H7 (cell line): ENCODE measurements around the gene CASP3. TPM values are rescaled to one million over a fixed set of nuclear protein-coding genes. Genes with fewer than 3 reads are reported as not detected.
"Not testable (repeated sequence)": the region's sequence is repeated elsewhere in the genome, so short reads cannot be mapped to it uniquely, and the experiment has no call there.

Experiments used
- DNase-seq: peaks from one replicate; pipeline ENCODE4 v3.0.0; 2012
- H3K27me3 ChIP-seq: 2 replicates; pipeline ENCODE4 v1.6.0; 2011; ENCODE audit warnings: mild to moderate bottlenecking, low read length; ENCODE audit not compliant: control insufficient read depth, insufficient read depth
- H3K36me3 ChIP-seq: replicated peaks from 2 replicates; pipeline ENCODE4 v1.5.1; 2011; ENCODE audit warnings: low read length; ENCODE audit not compliant: control insufficient read depth, insufficient read depth
- H3K4me3 ChIP-seq: 2 replicates; pipeline ENCODE4 v1.5.1; 2011; ENCODE audit warnings: low read depth, mild to moderate bottlenecking, control low read depth, low read length, moderate library complexity; ENCODE audit not compliant: insufficient read depth
- total RNA-seq: library from RNA; depleted of rRNA; stranded (reverse); fragments of >200 nt; shearing (Covaris generic); gene quantifications from 2 replicates; pipeline ENCODE4 v1.2.3, GENCODE V29; 2014

CASP3 gene
- total RNA-seq, 1 experiment from 2014 or later: 131 TPM

DNA sequence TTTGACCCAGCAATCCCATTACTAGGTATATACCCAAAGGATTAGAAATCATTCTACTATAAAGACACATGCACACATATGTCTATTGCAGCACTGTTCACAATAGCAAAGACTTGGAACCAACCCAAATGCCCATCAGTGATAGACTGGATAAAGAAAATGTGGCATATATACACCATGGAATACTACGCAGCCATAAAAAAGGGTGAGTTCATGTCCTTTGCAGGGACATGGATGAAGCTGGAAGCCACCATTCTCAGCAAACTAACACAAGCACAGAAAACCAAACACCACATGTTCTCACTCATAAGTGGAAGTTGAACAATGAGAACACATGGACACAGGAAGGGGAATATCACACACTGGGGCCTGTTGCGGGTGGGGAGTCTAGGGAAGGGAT lies 41.8 kb downstream of the CASP3 start:
- not testable (repeated sequence) for H3K36me3 ChIP-seq, DNase-seq, H3K4me3 ChIP-seq, H3K27me3 ChIP-seq

DNA sequence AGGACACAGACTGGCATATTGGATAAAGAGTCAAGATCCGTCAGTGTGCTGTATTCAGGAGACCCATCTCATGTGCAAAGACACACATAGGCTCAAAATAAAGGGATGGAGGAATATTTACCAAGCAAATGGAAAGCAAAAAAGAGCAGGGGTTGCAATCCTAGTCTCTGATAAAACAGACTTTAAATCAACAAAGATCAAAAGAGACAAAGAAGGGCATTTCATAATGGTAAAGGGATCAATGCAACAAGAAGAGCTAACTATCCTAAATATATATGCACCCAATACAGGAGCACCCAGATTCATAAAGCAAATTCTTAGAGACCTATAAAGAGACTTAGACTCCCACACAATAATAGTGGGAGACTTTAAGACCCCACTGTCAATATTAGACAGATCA lies 46.4 kb downstream of the CASP3 start:
- not testable (repeated sequence) for H3K4me3 ChIP-seq, H3K36me3 ChIP-seq, H3K27me3 ChIP-seq, DNase-seq

- DNase-seq, H3K27me3 ChIP-seq, H3K4me3 ChIP-seq, H3K36me3 ChIP-seq: not testable (repeated sequence)
Measured at GRCh38 chr4:184600982-184601381, 48.3 kb downstream of the CASP3 start.

DNA sequence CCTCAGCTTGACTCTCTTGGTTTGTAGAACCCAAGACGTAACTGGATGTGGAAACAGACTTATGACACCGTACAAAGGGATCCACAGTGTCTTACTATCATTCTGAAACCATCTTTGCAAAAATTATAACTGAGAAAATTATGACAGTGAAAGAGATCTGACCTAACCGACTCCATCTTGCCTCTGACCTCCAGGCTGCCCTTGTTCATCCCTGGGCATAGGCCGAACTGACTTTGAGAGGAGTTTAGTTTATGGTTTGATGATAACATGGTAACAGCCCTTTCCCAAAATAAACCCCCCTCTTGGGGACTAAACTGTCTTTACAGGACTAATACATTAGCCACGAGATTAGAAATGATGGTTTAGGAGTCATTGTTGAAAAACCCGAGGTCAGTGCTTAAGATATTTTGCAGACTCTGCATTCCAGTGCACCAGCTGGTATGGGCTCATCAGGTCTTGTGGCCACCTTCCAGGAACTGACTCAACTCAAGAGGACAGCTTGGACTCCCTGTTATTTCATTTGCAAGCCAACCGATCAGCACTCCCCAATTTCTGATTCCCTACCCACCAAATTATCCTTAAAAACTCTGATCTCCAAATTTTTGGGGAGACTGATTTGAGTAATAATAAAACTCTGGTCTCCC lies 49.6 kb downstream of the CASP3 start:
- no peak for DNase-seq
- H3K27me3 ChIP-seq: no peaks in the 10 kb centered on the region
- H3K4me3 ChIP-seq: no peak overlapping the region
- H3K36me3 ChIP-seq: no peaks in the 10 kb centered on the region

- Histone ChIP-seq H3K27me3 (no peaks in the 10 kb centered on the region), H3K36me3 (no peaks in the 10 kb centered on the region)
- DNase-seq: peak; percentile 13
Measured at GRCh38 chr4:184598753-184599491, 50.3 kb downstream of the CASP3 start.

GRCh38 chr4:184596617-184597185 lies 52.5 kb downstream of the CASP3 start:
- no peaks in the 10 kb centered on the region for H3K36me3 ChIP-seq
- H3K27me3 ChIP-seq: no peaks in the 10 kb centered on the region
- H3K4me3 ChIP-seq: no peak overlapping the region
- DNase-seq: no peak

More at GRCh38 chr4:184598753-184599491, 50.3 kb downstream of the CASP3 start:
- H3K4me3 ChIP-seq: no peak overlapping the region

DNA sequence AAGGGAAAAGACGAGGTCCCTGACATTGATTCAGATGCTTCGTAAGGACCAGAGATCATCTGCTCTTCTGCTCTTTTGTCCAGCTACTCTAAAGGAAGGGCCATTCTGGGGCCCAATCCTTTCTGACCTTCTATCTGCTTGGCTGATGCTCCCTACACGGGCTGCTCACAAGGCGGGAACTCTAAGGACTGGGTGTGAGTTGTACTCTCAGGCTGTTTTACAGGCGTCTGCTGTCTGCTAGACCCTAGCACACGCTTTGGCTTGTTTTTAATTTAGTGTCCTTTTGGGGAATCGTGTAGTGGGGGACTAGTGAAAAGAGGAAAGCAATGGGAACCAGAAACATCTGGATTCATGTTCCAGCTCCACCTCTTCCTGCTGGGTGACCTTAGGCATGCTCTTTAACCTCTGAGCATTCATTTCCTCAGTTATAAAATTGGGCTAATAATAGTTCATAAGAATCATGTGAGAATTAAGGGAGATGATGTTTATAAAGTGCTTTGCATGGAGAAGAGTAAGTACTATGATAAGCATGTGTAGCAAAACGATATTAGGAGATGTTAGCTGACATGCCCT lies 53.1 kb downstream of the CASP3 start:
- Histone ChIP-seq H3K36me3 (no peaks in the 10 kb centered on the region), H3K27me3 (no peaks in the 10 kb centered on the region), H3K4me3 (no peak overlapping the region)
- no peak for DNase-seq

DNA sequence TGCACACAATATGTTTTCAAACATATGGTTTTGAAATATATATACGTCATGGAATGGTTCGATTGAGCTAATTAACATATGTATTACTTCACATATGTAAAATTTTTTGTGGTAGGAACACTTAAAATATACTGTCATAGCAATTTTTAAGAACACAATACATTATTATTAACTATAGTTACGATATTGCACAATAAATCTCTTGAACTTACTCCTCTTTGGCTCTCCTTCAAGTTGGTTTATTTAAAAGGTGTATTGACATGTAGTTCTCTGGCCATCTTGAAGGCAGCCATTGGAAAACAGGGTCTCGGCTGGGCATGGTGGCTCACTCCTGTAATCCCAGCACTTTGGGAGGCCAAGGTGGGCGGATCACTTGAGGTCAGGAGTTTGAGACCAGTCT lies 53.8 kb downstream of the CASP3 start:
- no peaks in the 10 kb centered on the region for H3K36me3 ChIP-seq
- DNase-seq: no peak
- H3K27me3 ChIP-seq: no peaks in the 10 kb centered on the region
- no peak overlapping the region for H3K4me3 ChIP-seq

DNA sequence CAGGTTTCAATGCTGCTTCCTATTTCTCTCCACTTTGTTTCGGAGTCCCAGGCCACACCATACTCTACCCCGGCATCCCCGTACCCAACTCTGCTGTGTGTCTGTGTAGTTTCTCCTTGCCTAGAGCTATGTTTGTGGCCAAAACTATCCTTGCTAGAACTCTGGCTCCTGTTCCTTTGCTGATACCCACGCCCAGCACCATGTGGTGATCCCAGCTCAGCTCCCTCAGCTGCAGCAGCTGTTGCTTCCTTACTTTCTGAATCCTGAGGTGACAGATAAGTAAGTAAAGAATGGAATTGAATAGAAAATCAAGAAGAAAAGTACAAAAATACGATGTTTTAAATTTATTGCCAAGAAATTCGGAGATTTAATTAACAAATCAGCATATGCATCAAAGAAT lies 55.8 kb downstream of the CASP3 start:
- no peaks in the 10 kb centered on the region for H3K27me3 ChIP-seq
- DNase-seq: no peak
- no peaks in the 10 kb centered on the region for H3K36me3 ChIP-seq
- H3K4me3 ChIP-seq: no peak overlapping the region

- not testable (repeated sequence) for H3K27me3 ChIP-seq, H3K4me3 ChIP-seq, DNase-seq, H3K36me3 ChIP-seq
Measured at GRCh38 chr4:184591747-184592270, 57.4 kb downstream of the CASP3 start.

DNA sequence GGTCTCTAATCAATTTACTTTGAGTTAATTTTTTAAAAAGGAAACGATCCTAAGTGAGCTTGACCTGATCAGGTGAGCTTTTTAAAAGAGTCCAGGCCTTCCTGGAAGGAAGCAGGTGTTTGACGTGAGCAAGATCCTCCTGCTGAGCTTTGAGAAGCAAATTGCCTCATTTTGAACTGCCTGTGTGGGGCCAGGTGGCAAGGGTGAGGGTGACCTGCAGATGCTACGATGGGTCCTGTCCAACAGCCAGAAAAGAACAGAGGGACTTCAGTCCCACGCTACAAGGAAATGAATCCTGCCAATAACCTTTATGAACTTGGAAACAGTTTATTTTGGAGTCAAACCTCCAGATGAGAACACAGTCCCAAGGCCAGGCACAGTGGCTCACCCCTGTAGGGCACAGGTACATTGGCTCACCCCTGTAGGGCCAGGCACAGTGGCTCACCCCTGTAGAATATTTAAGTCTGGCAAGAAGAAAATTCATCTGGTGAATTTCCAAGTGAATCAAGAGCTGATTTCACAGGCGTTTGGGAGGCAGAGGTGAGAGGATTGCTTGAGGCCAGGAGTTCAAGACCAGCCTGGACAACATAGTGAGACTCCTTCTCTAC lies 58.1 kb downstream of the CASP3 start:
- no peak for DNase-seq
- Histone ChIP-seq H3K36me3 (no peaks in the 10 kb centered on the region), H3K4me3 (no peak overlapping the region), H3K27me3 (no peaks in the 10 kb centered on the region)

DNA sequence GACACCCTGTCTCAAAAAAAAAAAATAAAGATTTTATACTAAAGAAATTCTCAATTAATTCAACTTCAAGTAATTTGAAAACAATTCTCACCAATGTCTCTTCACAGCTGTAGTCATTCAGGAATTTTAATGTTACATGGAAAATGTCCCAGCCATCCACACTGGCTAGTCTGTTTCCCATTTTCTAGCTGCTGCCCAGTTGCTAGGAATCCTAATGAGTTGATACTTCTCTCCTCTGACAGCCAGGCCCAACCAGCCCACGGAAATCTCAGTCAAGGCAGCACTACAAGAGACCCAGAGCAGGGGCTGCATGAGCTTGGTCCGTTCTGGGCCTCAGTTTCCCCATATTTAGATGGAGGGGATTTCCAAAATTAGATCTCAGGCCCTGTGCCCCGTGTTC lies 59.1 kb downstream of the CASP3 start:
- DNase-seq: no peak
- Histone ChIP-seq H3K36me3 (no peaks in the 10 kb centered on the region), H3K4me3 (no peak overlapping the region), H3K27me3 (no peaks in the 10 kb centered on the region)

- Histone ChIP-seq H3K36me3 (no peaks in the 10 kb centered on the region), H3K27me3 (no peaks in the 10 kb centered on the region), H3K4me3 (no peak overlapping the region)
- no peak for DNase-seq
Measured at GRCh38 chr4:184588893-184589292, 60.4 kb downstream of the CASP3 start.

DNA sequence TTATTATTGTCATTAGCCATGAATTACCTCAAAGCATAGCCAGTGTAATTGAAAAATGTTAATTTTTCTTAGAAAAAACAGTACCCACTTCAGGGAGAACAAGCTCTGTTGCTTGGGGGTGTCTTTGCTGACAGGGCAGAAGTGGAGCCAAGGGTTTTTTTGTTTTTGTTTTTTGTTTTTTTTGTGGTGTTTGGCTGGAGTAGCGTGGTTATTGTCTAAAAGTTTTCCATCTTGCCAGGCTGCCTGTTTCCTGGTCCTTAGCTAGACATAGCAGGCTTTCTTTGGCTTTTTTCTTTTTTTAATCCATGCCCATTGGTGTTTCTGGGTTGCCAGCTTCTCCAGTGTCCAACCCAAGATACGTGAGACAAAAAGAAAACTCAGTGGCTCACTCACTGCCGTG lies 61.5 kb downstream of the CASP3 start:
- no peak for DNase-seq
- Histone ChIP-seq H3K36me3 (no peaks in the 10 kb centered on the region), H3K27me3 (no peaks in the 10 kb centered on the region), H3K4me3 (no peak overlapping the region)
